BE2C (cell line): Measurements from ENCODE around the gene HCFC1.

Experiments
- DNase-seq: peaks from one replicate; pipeline ENCODE4 v3.0.0-alpha.2; 2020
- H3K27me3 ChIP-seq: fragments of 250-450 bp; sonication (Bioruptor Pico); 2 replicates; pipeline ENCODE4 v1.5.1; 2020; ENCODE audit warnings: mild to moderate bottlenecking
- H3K36me3 ChIP-seq: fragments of 250-450 bp; sonication (Bioruptor Pico); 2 replicates; pipeline ENCODE4 v1.5.1; 2020; ENCODE audit warnings: mild to moderate bottlenecking
- H3K4me1 ChIP-seq: fragments of 250-450 bp; sonication (Bioruptor Pico); 2 replicates; pipeline ENCODE4 v1.5.1; 2020
- H3K4me3 ChIP-seq: 2 replicates; pipeline ENCODE4 v1.5.1; 2011; ENCODE audit warnings: low read depth, low read length
- H3K9me3 ChIP-seq: fragments of 250-450 bp; sonication (Bioruptor Pico); 2 replicates; pipeline ENCODE4 v1.5.1; 2020
- TF ChIP-seq, protein P1 (sequence below): IDR thresholded peaks from 2 replicates; pipeline ENCODE4 v1.5.1; 2012; ENCODE audit warnings: mild to moderate bottlenecking, low read depth, low read length

HCFC1 gene

DNA sequence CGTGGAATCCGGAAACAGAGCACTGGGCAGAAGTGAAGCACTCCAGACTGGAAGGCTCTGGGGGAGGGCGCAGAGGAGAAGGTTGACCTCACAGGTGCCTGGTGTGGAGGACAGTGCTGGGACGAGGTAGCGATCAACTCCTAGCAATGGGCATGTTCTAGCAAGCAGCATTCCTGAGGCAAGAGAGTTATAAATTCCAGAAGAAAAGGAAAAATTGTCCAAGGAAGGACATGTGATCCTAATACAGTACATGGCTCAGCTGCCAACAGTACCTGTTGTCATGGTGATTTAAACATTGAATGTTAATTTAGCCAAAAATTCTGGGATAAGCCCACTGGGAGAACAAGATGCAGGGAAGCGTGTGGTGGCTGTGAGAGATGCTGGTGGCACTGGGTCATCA, 53.7 kb downstream of the HCFC1 start:
- H3K4me1 ChIP-seq = peaks cover 16% of the 10 kb centered on the region
- no peaks in the 10 kb centered on the region for H3K9me3 ChIP-seq
- TF ChIP-seq, protein P1, sequence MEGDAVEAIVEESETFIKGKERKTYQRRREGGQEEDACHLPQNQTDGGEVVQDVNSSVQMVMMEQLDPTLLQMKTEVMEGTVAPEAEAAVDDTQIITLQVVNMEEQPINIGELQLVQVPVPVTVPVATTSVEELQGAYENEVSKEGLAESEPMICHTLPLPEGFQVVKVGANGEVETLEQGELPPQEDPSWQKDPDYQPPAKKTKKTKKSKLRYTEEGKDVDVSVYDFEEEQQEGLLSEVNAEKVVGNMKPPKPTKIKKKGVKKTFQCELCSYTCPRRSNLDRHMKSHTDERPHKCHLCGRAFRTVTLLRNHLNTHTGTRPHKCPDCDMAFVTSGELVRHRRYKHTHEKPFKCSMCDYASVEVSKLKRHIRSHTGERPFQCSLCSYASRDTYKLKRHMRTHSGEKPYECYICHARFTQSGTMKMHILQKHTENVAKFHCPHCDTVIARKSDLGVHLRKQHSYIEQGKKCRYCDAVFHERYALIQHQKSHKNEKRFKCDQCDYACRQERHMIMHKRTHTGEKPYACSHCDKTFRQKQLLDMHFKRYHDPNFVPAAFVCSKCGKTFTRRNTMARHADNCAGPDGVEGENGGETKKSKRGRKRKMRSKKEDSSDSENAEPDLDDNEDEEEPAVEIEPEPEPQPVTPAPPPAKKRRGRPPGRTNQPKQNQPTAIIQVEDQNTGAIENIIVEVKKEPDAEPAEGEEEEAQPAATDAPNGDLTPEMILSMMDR = no peak
- no peaks in the 10 kb centered on the region for H3K36me3 ChIP-seq
- no peak overlapping the region for H3K4me3 ChIP-seq
- DNase-seq = no peak
- no peaks in the 10 kb centered on the region for H3K27me3 ChIP-seq

DNA sequence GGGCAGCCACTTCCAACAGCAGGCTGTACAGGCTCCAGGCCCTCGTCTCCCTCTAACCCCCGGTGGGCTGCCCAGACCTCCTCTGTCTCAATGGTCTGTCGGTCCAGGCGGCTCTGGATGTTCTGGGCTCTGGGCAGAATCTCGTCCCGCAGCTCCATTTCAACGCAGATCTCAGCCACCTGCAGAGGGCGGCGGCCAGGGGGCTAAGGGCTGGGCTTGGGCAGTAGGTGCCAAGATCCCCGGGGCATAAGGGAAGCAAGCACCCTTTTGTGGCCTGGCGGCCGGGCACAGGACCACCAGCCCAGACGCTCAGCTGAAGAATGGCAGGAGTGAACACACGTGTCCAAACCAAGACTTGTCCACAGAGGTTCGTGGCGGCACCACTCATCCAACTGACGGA, 57.9 kb downstream of the HCFC1 start:
- H3K4me1 ChIP-seq = peaks cover 6% of the 10 kb centered on the region
- no peaks in the 10 kb centered on the region for H3K36me3 ChIP-seq
- no peaks in the 10 kb centered on the region for H3K27me3 ChIP-seq
- no peaks in the 10 kb centered on the region for H3K9me3 ChIP-seq
- H3K4me3 ChIP-seq = no peak overlapping the region
- no peak for DNase-seq
- TF ChIP-seq, protein P1 = no peak

DNA sequence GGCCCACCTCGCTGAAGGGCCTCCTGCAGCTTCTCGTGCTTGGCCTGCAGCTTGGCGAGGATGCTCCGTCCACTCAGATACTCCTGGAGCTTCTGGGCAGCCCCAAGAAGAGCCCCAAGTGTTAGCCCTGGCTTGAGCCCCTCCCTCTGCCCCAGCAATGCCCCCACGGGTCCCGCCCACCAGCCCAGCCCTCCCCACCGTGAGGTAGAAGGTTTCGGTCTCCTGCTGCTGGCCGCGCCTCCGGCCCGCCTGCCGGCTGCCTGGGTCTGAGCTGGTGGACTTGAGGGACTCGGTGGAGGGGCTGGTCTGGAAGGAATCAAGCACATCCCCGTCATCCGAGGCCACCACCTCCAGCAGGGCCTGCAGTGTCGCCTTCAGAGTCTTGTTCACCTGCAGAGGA, 58.4 kb downstream of the HCFC1 start:
- TF ChIP-seq, protein P1 = no peak
- no peak overlapping the region for H3K4me3 ChIP-seq
- H3K9me3 ChIP-seq = no peaks in the 10 kb centered on the region
- no peaks in the 10 kb centered on the region for H3K36me3 ChIP-seq
- H3K4me1 ChIP-seq = peaks cover 7% of the 10 kb centered on the region
- no peak for DNase-seq
- H3K27me3 ChIP-seq = no peaks in the 10 kb centered on the region

DNA sequence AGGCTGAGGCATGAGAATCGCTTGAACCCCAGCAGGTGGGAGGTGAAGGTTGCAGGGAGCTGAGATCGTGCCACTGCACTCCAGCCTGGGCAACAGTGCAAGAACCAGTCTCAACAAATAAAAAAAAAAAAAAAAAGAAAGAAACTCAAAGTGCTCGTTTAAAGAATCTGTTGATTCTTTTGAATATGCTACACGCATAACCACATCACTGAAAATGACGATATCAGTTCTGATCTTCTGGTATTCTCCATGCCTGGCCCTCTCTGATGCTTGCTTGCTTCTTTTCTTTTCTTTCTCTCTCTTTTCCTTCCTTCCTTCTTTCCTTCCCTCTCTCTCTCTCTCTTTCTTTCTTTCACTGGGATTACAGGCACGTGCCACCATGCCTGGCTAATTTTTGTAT, 59.8 kb downstream of the HCFC1 start:
- Histone ChIP-seq H3K36me3 (no peaks in the 10 kb centered on the region), H3K9me3 (no peaks in the 10 kb centered on the region), H3K4me1 (peaks cover 7% of the 10 kb centered on the region), H3K4me3 (no peak overlapping the region), H3K27me3 (no peaks in the 10 kb centered on the region)
- DNase-seq = no peak
- TF ChIP-seq, protein P1 = no peak

DNA sequence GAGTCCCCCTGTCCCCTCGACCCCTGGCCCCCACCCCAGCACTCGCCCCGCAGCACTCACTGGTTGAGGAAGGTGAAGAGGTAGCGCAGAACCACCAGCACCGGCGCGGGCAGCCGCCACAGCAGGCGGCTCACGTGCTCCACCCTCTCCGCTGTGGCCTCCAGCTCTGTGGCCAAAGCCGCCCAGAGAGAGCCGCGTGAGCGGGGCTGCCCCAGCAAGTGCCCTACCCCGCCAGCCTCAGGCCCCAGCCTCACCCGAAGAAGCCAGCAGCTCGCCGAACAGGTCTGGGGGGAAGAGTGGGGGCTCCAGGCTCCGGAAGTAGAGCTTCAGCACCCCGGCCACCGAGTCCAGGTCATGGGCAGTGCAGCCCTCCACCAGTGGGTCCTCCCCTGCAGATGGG, 61.2 kb downstream of the HCFC1 start:
- Histone ChIP-seq H3K27me3 (no peaks in the 10 kb centered on the region), H3K9me3 (no peaks in the 10 kb centered on the region), H3K4me3 (no peak overlapping the region), H3K4me1 (peaks cover 7% of the 10 kb centered on the region), H3K36me3 (no peaks in the 10 kb centered on the region)
- no peak for DNase-seq
- TF ChIP-seq, protein P1 = no peak

DNA sequence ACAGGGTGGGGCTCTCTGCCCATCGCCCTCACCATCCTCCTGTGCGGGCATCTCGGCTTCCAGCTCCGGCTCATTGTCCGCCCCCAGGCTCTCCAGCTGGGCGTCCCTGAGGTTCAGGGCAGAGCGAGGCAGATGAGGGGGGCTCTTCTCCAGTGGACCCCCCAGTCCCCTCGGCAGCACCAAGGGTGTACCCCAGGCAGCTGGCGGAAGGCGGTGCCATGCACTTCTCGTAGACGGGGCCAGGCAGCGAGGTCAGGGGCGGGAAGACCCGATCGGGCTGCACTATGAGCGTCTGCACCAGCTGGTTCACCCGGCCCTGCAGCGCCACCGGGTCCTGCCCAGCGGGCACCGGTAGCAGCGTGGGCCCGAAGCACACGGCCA, 61.6 kb downstream of the HCFC1 start:
- Histone ChIP-seq H3K36me3 (no peaks in the 10 kb centered on the region), H3K4me3 (no peak overlapping the region), H3K9me3 (no peaks in the 10 kb centered on the region), H3K4me1 (peaks cover 7% of the 10 kb centered on the region), H3K27me3 (no peaks in the 10 kb centered on the region)
- DNase-seq = no peak
- TF ChIP-seq, protein P1 = no peak
